Stomach (tissue), 9 donors: Measurements from ENCODE around the gene WWP2. TPM values are rescaled to one million over a fixed set of nuclear protein-coding genes. Genes with fewer than 3 reads are reported as not detected.
"Not testable (repeated sequence)": the region's sequence is repeated elsewhere in the genome, so short reads cannot be mapped to it uniquely, and the experiment has no call there.

Experiments
- DNase-seq, 2 donors: peaks; one replicate each; pipeline versions ENCODE4 v3.0.0 to v3.0.0-alpha.2; 2013 to 2019
- H3K27ac ChIP-seq, 5 donors: fragments of 200-600 bp in 4 of 5; sonication (generic) in 4 of 5; one replicate each; pipeline ENCODE4 v1.5.1; 2013 to 2019; ENCODE audit warnings: mild to moderate bottlenecking in 1 of 5, moderate library complexity in 1 of 5
- H3K27me3 ChIP-seq, 3 donors: fragments of 200-600 bp; sonication (generic); one replicate each; pipeline ENCODE4 v1.5.1; 2017 to 2019; ENCODE audit warnings: mixed run types in 1 of 3
- H3K36me3 ChIP-seq, 4 donors: fragments of 200-600 bp; sonication (generic); 1 replicate in 3 of 4; 2 replicates in 1 of 4; pipeline ENCODE4 v1.5.1; 2016 to 2019
- H3K4me1 ChIP-seq, 4 donors: fragments of 200-600 bp; sonication (generic); one replicate each; pipeline ENCODE4 v1.5.1; 2016 to 2019
- H3K4me3 ChIP-seq, 4 donors: fragments of 200-600 bp; sonication (generic) in 3 of 4; one replicate each; pipeline ENCODE4 v1.5.1; 2016 to 2019; ENCODE audit warnings: mild to moderate bottlenecking in 1 of 4
- H3K9me3 ChIP-seq, 4 donors: fragments of 200-600 bp; sonication (generic); one replicate each; pipeline ENCODE4 v1.5.1; 2016 to 2019
- CTCF ChIP-seq, 7 experiments: fragments of 450-650 bp in 4 of 7; fragments of 200-600 bp in 3 of 7; sonication (generic) in 3 of 7; IDR thresholded peaks; one replicate each; pipeline ENCODE4 v1.5.1; 2016 to 2019; ENCODE audit warnings: antibody characterized with exemption in 7 of 7, control low read depth in 2 of 7, mild to moderate bottlenecking in 1 of 7
- EP300 ChIP-seq: sonication (generic); formaldehyde crosslinking; IDR thresholded peaks from one replicate; pipeline ENCODE4 v1.6.1; 2017; ENCODE audit warnings: antibody characterized with exemption
- POLR2A ChIP-seq, 4 donors: fragments of 450-650 bp; IDR thresholded peaks; one replicate each; pipeline ENCODE4 v1.6.1; 2016; ENCODE audit warnings: antibody characterized with exemption in 4 of 4, control low read depth in 2 of 4, mild to moderate bottlenecking in 1 of 4, moderate library complexity in 1 of 4
- POLR2AphosphoS5 ChIP-seq, 3 donors: sonication (generic); formaldehyde crosslinking; IDR thresholded peaks; one replicate each; pipeline ENCODE4 v1.6.1; 2016; ENCODE audit warnings: antibody characterized with exemption in 3 of 3
- WGBS, 5 donors: extraction: QIAGEN DNeasy Blood & Tissue Kit in 3 of 5; methylation state at CpG; one replicate each; pipeline versions ENCODE4 v1.1.5 to v1.1.7; 2013 to 2018; 5-methylcytosine and 5-hydroxymethylcytosine counted together
- intact Hi-C: fragments of 100-400 bp; cut with DNase I; formaldehyde crosslinking; loops from one replicate; pipeline ENCODE4 v1.15.1; 2023; ENCODE audit warnings: low total_unique reads
- polyA plus RNA-seq, 3 donors: library from polyadenylated mRNA; stranded (reverse); fragments of 200-250 nt; gene quantifications; one replicate each; pipeline ENCODE4 v1.2.3, GENCODE V29; 2013
- total RNA-seq, 5 donors: library from RNA; depleted of rRNA; stranded (reverse); fragments of >200 nt; gene quantifications; one replicate each; pipeline versions ENCODE4 v1.1.0 to v1.2.3, GENCODE V29; 2014 to 2016
- donor health status: healthy with polysubstance abuse.
- donor health status: Bipolar disorder and iron deficiency.
- donor health status: healthy.

WWP2 gene
- total and polyA plus RNA-seq, 8 donors, result 16.0 to 442 (median 35.2) TPM

DNA sequence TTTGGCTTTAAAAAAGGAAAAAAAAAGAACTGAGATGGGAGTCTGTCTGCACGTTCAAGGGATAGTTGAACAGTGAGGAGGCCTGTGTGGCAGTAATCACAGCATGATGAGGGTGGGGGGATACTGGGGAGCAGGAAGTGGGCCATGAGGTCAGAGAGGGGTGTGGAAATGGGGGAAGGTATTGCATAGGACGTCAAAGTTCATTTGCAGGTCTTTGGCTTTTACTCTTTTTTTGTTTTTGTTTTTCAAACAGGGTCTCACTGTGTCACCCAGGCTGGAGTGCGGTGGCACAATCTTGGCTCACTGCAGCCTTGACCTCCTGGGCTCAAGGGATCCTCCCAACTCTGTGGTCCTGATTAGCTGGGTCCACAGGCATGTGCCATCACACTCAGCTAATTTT, 19.0 kb downstream of the WWP2 start:
- WGBS, 5 donors, result 77 to 87% (median 79%) methylated on average over 3 of the region's 3 CpGs
- intact Hi-C loops, result no loop called here

DNA sequence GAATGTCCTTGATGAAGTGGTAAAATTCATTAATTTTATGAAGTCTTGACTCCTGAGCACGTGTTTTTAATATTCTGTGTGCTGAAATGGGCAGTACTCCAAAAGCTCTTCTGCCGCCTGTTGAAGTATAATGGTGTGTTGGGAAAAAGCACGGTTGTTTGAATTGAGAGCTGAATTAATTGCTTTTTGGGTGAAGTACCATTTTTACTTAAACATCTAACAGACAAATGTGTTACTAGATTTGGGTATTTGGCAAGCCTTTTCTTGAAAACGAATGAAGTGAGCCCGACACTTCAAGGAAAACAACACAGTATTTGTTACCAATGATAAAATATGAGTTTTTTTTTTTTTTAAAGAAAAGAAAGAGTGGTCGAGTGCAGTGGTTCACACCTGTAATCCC, 22.5 kb downstream of the WWP2 start:
- WGBS, 5 donors, result 82 to 91% (median 87%) methylated on average over 6 of the region's 6 CpGs
- Histone ChIP-seq H3K27ac (no peak overlapping the region), H3K27me3 (no peaks in the 10 kb centered on the region), H3K4me1 (no peaks in the 10 kb centered on the region), H3K36me3 (peaks cover 28 to 58% (median 52%) of the 10 kb centered on the region in 4 donors), H3K4me3 (no peak overlapping the region), H3K9me3 (no peaks in the 10 kb centered on the region)
- intact Hi-C loops, result no loop called here
- no peak for DNase-seq
- TF ChIP-seq CTCF (IDR thresholded peaks at IDR 0.05) (no peak), POLR2AphosphoS5 (IDR thresholded peaks at IDR 0.05) (no peak), POLR2A (IDR thresholded peaks at IDR 0.05) (no peak), EP300 (no peak)

More for the DNA sequence above, 19.0 kb downstream of the WWP2 start:
- Histone ChIP-seq H3K27me3 (no peaks in the 10 kb centered on the region), H3K9me3 (no peaks in the 10 kb centered on the region), H3K4me1 (no peaks in the 10 kb centered on the region), H3K36me3 (peaks cover 5 to 42% (median 27%) of the 10 kb centered on the region in 4 donors), H3K27ac (no peak overlapping the region), H3K4me3 (no peak overlapping the region)
- no peak for DNase-seq
- TF ChIP-seq EP300 (no peak), CTCF (IDR thresholded peaks at IDR 0.05) (no peak), POLR2AphosphoS5 (IDR thresholded peaks at IDR 0.05) (no peak), POLR2A (IDR thresholded peaks at IDR 0.05) (no peak)

DNA sequence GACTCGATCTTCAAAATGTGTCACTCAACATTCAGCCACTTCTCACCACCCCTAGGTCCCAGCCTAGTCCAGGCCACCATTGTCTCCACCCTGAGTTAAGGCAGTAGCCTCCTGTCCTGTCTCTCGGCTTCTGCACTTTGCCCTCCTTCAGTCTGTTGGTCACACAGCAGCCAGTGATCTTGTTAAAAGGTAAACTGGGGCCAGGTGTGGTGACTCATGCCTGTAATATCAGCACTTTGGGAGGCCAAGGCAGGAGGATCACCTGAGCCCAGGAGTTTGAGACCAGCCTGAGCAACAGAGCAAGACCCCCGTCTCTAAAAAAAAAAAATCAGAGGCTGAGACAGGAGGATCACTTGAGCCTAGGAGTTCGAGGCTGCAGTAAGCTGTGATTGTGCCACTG, 25.8 kb downstream of the WWP2 start:
- H3K4me1 ChIP-seq, result no peaks in the 10 kb centered on the region
- no peaks in the 10 kb centered on the region for H3K27me3 ChIP-seq
- H3K9me3 ChIP-seq, result no peaks in the 10 kb centered on the region
- peak in 1 of 2 donors; percentile 26 for DNase-seq
- peaks cover 32 to 88% (median 79%) of the 10 kb centered on the region in 4 donors for H3K36me3 ChIP-seq
- no peak overlapping the region for H3K27ac ChIP-seq
- TF ChIP-seq POLR2AphosphoS5 (IDR thresholded peaks at IDR 0.05) (no peak), POLR2A (IDR thresholded peaks at IDR 0.05) (no peak), EP300 (no peak), CTCF (IDR thresholded peaks at IDR 0.05) (no peak)
- WGBS, 5 donors, result 88 to 94% (median 91%) methylated on average over 4 of the region's 4 CpGs
- intact Hi-C loops, result no loop called here
- no peak overlapping the region for H3K4me3 ChIP-seq

DNA sequence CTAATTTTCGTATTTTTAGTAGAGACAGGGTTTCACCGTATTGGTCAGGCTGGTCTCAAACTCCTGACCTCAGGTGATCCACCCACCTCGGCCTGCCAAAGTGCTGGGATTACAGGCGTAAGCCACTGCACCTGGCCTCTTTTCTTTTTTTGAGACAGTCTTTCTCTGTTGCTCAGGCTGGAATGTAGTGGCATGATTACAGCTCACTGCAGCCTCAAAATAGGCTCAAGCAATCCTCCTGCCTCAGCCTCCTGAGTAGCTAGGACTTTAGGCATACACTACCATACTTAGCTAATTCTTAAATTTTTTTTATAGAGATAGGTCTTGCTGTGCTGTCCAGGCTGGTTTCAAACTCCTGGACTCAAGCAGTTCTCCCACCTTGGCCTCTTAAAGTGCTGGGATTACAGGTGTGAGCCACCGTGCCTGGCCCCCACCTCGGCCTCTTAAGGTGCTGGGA, 29.3 kb downstream of the WWP2 start:
- peaks cover 26 to 74% (median 63%) of the 10 kb centered on the region in 4 donors for H3K36me3 ChIP-seq
- H3K27me3 ChIP-seq, H3K9me3 ChIP-seq, H3K27ac ChIP-seq, intact Hi-C loops, H3K4me1 ChIP-seq, H3K4me3 ChIP-seq, DNase-seq: not testable (repeated sequence)
- 92 to 98% (median 94%) methylated on average over 6 of the region's 6 CpGs for WGBS, 5 donors

DNA sequence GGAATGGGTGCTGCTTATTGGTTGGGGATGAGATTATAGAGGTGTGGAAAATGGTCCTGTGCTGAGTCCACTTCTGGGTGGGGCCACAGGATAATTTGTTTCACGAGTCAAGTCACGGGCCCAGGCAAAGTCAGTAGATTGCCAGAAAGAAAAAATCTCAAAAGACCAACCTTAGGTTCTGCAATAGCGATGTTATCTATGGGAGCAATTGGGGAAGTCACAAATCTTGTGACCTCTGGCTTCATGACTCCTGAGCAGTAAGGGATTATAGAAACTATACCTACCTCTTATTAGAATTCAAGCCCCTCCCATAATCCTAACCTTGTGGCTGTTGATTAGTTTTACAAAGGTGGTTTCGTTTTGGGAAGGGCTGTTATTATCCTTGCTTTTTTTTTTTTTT, 31.4 kb downstream of the WWP2 start:
- Histone ChIP-seq H3K27me3 (no peaks in the 10 kb centered on the region), H3K27ac (no peak overlapping the region), H3K4me1 (peaks cover 0 to 11% (median 7%) of the 10 kb centered on the region in 4 donors), H3K9me3 (no peaks in the 10 kb centered on the region), H3K36me3 (peaks cover 13 to 56% (median 44%) of the 10 kb centered on the region in 4 donors), H3K4me3 (no peak overlapping the region)
- DNase-seq, result no peak
- TF ChIP-seq EP300, result no peak
- no peak for TF ChIP-seq POLR2A (IDR thresholded peaks at IDR 0.05)
- no peak for TF ChIP-seq POLR2AphosphoS5 (IDR thresholded peaks at IDR 0.05)
- no peak for TF ChIP-seq CTCF (IDR thresholded peaks at IDR 0.05)
- 85 to 93% (median 92%) methylated on average over 4 of the region's 4 CpGs for WGBS, 5 donors
- intact Hi-C loops, result no loop called here
